GM18502 (cell line): ENCODE data around the gene MFN2.
"Not testable (repeated sequence)": the region's sequence is repeated elsewhere in the genome, so short reads cannot be mapped to it uniquely, and the experiment has no call there.

ENCODE experiments used
- ATAC-seq: cut with Tn5 transposase; IDR thresholded peaks from one replicate; pipeline ENCODE4 v1.9.1; 2021; ENCODE audit warnings: mild to moderate bottlenecking; ENCODE audit not compliant: unreplicated experiment, poor library complexity

MFN2 gene

DNA sequence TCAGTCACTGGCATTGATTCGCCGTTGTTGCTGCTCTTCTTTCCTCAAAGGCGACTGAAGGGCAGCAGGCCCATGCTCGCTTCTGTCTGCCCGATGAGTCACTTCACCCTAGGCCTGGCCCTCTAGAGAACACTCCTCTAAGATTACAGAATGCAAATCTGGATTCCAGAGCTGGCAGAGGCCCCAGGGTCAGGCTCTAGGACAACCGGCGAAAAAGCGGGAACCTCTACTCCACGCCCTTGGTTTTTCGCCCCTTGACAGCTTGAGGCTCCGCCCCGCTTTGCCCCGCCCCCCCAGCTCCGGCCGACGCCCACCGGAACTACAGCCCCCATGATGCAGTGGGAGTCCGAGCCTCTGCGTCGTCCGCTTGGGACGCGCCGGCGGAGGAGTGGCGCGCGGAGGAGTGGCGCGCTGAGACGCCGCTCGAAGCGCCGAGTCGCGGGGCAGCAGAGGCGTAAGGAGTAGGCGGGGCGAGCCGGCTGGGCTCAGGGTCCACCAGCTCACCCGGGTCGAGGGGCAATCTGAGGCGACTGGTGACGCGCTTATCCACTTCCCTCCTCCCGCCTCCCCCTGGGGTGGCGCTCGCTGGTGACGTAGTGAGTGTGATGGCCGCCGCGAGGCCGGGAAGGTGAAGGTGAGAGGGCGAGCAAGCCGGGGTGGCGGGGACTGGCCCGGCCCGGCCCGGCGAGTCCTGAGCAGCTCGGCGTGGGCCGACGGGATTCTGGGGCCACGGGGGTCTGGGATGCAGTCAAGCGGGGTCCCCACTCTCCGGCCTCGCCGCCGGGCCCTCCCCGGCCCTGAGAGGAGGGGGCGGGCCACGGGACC, at the start of gene MFN2:
Gene MFN2, plus strand, starts transcription at position 594 of the 825 bp plus-strand sequence. CDS start 8,725 bp downstream, outside the sequence.
- peak; percentile 91 for ATAC-seq

GRCh38 chr1:11930571-11931445, 49.4 kb upstream of the MFN2 start:
- no peak for ATAC-seq

GRCh38 chr1:11931845-11932244, 48.4 kb upstream of the MFN2 start:
- ATAC-seq: no peak

DNA sequence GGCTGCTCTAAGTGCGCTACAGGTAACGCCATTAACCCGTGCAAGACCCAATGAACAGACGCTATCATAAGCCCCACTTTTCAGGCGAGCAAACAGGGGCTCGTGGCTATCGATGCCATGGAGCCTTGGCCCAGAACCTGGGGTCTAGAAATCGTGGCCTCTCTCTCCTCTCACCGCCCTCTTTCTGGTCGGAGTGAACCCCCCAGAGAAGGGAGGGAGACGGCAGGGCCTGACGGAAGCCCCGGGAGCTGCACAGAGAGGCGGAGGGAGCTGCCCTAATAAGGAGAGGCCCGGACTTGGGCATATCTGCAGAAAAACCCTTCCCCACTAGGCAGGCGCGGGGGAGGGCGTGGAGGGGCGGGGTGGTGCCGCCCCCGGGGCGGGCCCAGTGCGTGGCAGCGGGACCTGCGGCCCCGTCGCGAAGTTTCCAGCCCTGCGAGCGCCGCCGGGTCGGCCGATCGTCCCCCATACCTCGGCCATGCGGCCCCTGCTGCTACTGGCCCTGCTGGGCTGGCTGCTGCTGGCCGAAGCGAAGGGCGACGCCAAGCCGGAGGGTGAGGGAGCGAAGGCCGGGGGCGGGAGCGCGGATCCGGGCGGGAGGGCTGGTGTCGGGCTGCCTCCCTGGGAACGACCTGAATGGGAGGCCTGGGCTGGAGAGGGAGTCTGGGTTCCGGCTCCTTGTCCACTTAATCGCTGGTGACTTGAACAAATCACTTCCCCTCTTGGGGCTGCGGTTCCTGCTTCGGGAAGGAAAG, 45.8 kb upstream of the MFN2 start, which contains the start of gene PLOD1:
Gene PLOD1, plus strand, starts transcription at position 416 of the 755 bp plus-strand sequence. Its CDS starts 63 bp downstream, at position 479.
- ATAC-seq: peak; percentile 85

GRCh38 chr1:11935057-11935412, 45.2 kb upstream of the MFN2 start:
- no peak for ATAC-seq

- ATAC-seq: not testable (repeated sequence)
Observed at GRCh38 chr1:11935733-11936132, 44.5 kb upstream of the MFN2 start.

- ATAC-seq: no peak
Observed at GRCh38 chr1:11938722-11939526, 41.3 kb upstream of the MFN2 start.

DNA sequence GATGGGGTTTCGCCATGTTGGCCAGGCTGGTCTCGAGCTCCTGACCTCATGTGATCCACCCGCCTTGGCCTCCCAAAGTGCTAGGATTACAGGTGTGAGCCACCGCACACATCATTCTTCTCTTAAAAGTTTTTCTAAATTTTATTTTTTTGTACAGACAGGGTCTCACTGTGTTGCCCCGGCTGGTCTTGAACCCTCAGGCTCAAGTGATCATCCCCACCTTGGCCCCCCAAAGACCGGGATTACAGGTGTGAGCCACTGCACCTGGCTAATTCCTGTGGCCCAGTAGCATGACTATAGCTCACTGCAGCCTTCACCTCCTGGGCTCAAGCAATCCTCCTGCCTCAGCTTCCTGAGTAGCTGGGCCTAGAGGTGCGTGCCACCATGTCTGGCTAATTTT, 40.5 kb upstream of the MFN2 start:
- not testable (repeated sequence) for ATAC-seq

DNA sequence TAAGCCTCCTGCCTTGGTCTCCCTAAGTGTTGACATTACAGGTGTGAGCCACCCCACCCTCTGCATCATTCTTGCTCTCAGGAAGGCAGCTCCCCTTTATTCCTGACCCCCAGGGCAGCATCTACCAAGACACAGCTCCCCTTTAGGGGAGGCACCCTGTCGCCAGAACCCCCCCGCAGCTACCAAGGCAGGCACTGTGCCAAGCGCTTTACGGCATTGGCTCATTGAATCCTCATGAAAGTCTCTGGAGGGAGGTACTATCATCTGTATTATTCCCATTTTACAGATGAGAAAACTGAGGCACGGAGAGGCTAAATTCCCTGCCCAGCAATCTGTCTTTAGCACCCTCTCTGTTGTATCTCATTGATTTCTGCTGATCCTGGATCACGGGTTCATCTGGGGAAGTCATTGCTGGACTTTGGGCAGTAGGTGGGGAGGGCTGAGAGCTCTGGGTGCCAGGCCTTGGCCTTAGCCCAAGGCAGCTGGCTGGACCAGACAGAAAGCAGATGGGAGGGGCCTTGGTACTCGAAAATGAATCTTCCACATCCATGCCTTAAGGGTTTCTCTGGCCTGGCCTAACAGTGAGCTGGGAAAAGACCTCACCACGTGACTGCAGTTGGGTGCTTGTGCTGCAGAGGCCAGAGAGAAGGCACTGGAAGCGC, 39.9 kb upstream of the MFN2 start:
- ATAC-seq: no peak

GRCh38 chr1:11942280-11942679, 38.0 kb upstream of the MFN2 start:
- ATAC-seq: no peak

DNA sequence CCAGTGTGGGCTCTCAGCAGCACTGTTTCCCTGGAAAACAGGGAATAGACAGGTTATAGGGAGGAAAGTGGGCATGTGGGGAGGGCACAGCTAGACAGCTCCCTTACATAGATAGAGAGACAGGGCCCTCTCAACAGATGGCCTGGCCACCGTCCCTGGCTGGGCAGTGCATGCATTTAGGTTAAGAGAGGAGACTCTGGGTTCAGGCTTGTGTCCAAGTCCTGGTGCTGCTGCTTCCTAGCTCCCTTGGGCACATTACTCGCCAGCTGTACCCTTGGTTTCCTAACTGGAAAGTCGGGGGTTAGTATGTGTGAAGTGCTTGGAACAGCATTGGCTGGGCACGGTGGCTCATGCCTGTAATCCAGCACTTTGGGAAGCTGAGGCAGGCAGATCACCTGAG, 36.6 kb upstream of the MFN2 start:
- no peak for ATAC-seq

DNA sequence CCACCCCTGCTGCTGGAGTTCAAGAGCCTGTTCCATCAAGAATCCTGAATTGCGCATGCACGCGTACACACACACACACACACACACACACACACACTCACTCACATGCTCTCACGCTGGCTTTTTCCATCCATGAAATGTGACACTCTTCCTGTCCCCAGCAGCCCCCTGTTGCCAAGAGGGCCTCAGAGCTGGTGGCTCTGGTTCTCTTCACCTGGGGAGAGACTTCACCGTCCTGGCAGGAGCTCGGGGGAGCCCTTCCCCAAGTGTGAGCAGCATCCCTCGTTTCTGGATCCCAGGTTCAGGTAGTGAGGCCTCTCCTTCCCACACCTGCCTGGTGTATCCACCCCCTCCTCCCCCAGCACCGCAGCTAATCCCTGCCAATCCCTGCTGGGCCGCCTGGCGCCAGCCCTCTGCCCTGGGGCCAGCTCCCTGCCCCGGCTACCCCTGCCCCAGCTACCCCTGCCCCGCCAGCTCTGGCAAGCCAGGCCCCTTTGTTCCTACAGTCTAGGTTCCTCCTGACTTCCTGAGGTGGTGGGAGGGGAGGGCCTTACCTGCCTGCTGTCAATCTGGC, 35.8 kb upstream of the MFN2 start:
- ATAC-seq: no peak

GRCh38 chr1:11946647-11947046, 33.6 kb upstream of the MFN2 start:
- no peak for ATAC-seq

DNA sequence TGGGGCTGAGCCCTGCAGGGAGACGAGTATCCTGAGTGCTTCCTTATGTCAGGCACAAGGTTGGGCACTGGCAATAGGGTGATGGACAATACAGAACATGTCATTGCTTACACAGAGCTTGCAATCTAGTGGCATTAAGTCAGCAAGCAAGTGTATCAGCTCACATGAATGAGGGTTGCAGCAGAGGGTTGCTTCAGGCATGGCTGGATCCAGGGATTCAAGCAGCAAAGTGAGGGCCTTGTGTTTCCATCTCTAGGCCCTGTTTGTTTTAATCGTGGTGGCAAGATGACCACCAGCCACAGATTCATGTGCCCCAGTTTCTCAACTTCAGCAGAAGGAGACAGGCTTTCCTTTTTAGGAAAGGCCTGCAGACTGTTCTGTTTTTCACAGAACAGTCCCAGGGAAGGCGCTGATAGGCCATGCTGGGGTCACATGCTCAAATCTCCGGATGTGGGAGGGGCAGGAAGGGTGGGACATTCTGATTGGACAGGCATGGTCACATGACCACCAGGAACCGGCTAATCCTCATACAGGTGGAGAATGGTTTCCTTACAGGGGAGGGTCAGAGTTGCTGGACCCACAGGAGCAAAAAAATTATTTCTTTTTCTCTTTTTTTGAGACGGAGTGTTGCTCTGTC, 31.3 kb upstream of the MFN2 start:
- ATAC-seq: no peak

GRCh38 chr1:11951901-11952300, 28.3 kb upstream of the MFN2 start:
- ATAC-seq: no peak

DNA sequence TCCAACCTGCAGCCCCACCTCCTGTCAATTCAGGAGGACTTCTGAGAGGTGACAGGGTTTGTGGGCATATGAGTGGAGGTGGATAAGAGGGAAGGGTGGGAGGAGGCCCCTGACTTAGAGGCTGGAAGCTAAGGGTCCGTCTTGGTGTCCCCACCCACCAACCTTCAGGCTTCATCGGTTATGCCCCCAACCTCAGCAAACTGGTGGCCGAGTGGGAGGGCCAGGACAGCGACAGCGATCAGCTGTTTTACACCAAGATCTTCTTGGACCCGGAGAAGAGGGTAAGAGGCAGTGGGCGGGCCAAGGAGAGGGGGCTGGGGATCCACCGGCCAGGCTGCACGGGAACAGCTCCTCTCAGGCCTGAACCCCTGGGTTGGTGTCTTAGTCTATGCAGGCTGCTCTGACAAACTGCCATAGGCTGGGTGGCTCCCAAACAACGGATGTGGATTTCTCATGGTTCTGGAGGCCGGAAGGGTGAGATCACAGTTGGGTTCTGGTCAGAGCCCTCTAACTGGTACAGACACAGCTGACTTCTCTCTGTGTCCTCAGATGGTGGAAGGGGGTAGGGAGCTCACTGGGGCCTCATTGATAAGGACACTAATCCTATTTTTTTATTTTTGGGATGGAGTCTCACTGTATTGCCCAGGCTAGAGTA, 27.7 kb upstream of the MFN2 start:
- ATAC-seq: no peak

DNA sequence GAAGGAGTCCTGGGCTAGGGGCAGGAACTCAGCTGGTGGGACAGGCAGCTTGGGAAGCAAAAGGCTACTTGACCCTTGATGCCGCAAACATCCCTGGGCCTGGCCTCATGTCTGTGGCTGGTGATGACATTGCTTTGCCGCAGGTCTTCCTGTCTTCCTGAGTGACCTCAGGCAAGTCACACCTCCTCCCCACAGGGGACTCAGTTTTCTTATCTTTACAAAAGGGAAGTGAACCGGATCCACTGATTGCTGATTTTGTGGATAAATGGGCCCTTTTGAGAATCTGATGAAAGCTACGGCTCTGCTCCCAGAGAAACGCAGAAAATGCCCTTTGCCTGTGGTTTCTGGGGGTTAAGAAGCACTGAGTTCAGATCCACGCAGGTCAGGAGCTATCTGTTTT, 25.0 kb upstream of the MFN2 start:
- ATAC-seq: no peak

- ATAC-seq: no peak
Observed at GRCh38 chr1:11957398-11957797, 22.8 kb upstream of the MFN2 start.
